ENCODE measurements around the gene GNAO1. TPM values are rescaled to one million over a fixed set of nuclear protein-coding genes. Genes with fewer than 3 reads are reported as not detected.

Gene GNAO1
- total RNA-seq, 2 experiments from 2014 or later = 4.2 to 4.5 TPM

DNA sequence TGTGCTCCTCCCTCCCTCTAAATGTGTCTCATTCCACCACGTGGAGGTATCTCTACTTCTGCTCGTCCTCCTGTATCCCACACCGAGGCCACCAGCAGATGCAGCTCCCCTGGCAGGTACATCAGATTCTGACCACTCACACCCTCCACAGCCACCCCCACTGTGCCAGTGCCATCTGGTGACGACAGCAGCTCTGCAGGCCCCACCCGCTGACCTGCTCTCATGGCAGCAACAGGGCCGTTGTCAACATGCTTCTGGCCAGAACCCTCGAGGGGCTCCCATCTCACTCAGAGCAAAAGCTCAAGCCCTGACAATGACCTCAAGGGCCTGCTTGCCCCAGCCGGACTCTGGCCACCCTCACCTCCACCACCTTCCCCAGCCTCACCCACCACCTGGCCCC lies 140.6 kb downstream of the GNAO1 start:
- CTCF ChIA-PET = interaction anchor here (1.8 to 2.0 kb wide), 2 partner anchors 9 to 13 kb away, joined by 5 to 7 read pairs; no protein-coding TSS in a partner anchor
- H3K27ac Mint-ChIP-seq = no peak overlapping the region
- no peak for DNase-seq
- no peaks in the 10 kb centered on the region for H3K27me3 Mint-ChIP-seq
- H3K9me3 Mint-ChIP-seq = no peaks in the 10 kb centered on the region
- H3K4me1 Mint-ChIP-seq = no peaks in the 10 kb centered on the region
- POLR2A ChIA-PET = no interaction called here
- H3K4me3 Mint-ChIP-seq = no peak overlapping the region
- no peaks in the 10 kb centered on the region for H3K36me3 Mint-ChIP-seq (ENCODE audit: low read depth)

DNA sequence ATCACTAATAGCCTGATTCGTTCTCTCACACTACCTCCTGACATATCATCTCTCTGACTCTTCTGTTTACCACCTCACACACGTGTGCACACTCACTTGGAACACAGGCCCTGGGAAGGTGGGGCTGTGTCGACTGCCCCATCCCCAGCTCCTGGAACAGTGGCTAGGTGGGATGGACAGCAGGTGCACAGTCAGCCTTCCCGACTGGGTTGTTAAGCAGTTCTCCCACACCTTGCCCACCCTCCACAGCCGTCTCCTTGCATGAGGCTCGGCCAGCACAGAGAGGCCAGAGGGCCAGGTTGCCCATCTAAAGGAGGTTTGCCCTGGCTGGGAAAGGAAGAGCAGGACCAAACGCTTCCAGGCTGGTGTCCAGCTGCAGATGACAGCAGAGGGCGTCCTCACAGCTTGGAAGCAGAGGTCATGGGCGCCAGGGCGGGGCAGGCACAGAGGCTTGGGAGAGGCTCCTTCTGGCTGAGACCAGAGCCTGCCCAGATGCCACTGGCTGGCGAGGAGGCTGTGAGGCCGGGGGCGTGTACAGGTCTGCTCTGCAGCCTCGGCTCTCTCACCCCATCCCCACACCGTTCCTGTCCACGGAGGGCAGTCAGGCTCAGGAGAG lies 141.3 kb downstream of the GNAO1 start:
- H3K27ac Mint-ChIP-seq = no peak overlapping the region
- no peaks in the 10 kb centered on the region for H3K36me3 Mint-ChIP-seq (ENCODE audit: low read depth)
- no peak for DNase-seq
- no peak overlapping the region for H3K4me3 Mint-ChIP-seq
- no peaks in the 10 kb centered on the region for H3K4me1 Mint-ChIP-seq
- H3K27me3 Mint-ChIP-seq = no peaks in the 10 kb centered on the region
- ChIA-PET CTCF (interaction anchor here (1.8 to 2.0 kb wide), 2 partner anchors 10 to 14 kb away, joined by 5 to 7 read pairs; no protein-coding TSS in a partner anchor), POLR2A (no interaction called here)
- no peaks in the 10 kb centered on the region for H3K9me3 Mint-ChIP-seq

DNA sequence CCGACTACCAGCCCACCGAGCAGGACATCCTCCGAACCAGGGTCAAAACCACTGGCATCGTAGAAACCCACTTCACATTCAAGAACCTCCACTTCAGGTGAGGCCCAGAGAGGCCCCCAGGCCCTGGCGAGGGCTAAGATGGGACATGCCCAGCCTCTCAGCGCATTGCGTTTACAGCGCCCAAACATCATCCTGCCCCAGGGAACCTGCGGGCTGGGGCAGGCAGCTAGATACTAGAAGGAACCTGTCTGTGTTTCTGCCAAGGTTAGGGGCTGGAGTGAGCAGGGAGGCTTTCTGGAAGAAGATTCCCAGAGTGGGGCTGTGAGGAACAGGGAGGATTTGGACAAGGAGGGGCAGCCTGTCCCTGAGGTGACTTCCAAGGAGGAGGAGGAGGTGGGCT lies 143.5 kb downstream of the GNAO1 start:
- Mint-ChIP-seq H3K27me3 (no peaks in the 10 kb centered on the region), H3K9me3 (no peaks in the 10 kb centered on the region), H3K4me1 (no peaks in the 10 kb centered on the region), H3K36me3 (ENCODE audit: low read depth) (no peaks in the 10 kb centered on the region), H3K27ac (no peak overlapping the region), H3K4me3 (no peak overlapping the region)
- CTCF ChIA-PET = interaction anchor here (0.6 kb wide), 1 partner anchor 1425 kb away, joined by 4 read pairs; no protein-coding TSS in a partner anchor
- POLR2A ChIA-PET = no interaction called here
- no peak for DNase-seq

DNA sequence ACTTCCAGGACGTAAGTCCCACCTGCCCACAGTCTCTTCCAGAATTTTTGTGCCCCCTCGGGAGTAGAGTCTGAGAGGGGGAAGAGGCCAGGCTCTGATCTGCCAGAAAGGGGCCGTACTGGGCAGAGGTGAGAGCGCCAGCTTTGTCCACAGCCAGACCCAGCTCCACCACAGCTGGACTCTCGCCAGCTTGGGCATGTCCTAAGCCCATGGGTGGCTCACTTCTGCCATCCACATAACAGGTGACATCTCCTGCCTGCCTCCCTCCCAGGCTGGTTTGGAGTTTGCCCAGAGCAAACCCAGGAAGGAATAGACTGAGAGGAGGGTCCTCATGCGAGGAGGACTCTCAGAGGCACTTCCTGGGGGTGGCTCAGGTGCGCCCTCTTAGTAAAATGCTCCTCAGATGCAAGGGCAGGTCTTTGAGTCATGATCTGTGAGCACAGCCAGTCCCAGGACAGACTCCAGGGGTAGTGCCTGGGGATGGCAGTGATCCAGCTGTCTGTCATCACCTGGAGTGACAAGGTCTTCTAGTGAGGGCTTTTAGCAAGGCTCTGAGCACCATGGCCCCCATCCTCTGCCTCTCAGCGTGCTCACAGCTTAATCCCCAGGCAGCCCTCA lies 144.9 kb downstream of the GNAO1 start:
- POLR2A ChIA-PET = no interaction called here
- DNase-seq = no peak
- H3K9me3 Mint-ChIP-seq = no peaks in the 10 kb centered on the region
- no peak overlapping the region for H3K27ac Mint-ChIP-seq
- no peaks in the 10 kb centered on the region for H3K4me1 Mint-ChIP-seq
- H3K4me3 Mint-ChIP-seq = no peak overlapping the region
- H3K36me3 Mint-ChIP-seq (ENCODE audit: low read depth) = no peaks in the 10 kb centered on the region
- H3K27me3 Mint-ChIP-seq = no peaks in the 10 kb centered on the region
- CTCF ChIA-PET = no interaction called here

DNA sequence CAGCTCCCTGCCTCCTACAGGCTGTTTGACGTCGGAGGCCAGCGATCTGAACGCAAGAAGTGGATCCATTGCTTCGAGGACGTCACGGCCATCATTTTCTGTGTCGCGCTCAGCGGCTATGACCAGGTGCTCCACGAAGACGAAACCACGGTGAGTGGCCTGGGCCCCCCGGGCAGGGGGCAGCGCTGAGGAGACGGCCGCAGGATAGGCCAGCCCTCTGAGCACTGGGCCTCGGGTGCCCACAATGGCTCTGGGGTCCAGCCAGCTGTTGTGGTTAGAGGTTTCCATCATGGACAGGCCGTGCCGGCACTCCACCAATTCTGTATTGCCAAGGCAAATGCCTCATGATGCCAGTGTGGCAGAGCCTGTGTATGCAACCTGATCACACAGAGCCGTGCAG lies 145.4 kb downstream of the GNAO1 start:
- no peaks in the 10 kb centered on the region for H3K4me1 Mint-ChIP-seq
- ChIA-PET POLR2A (no interaction called here), CTCF (no interaction called here)
- no peaks in the 10 kb centered on the region for H3K27me3 Mint-ChIP-seq
- H3K27ac Mint-ChIP-seq = peak overlapping the region; percentile 62
- no peaks in the 10 kb centered on the region for H3K36me3 Mint-ChIP-seq (ENCODE audit: low read depth)
- no peak overlapping the region for H3K4me3 Mint-ChIP-seq
- DNase-seq = no peak
- H3K9me3 Mint-ChIP-seq = no peaks in the 10 kb centered on the region

DNA sequence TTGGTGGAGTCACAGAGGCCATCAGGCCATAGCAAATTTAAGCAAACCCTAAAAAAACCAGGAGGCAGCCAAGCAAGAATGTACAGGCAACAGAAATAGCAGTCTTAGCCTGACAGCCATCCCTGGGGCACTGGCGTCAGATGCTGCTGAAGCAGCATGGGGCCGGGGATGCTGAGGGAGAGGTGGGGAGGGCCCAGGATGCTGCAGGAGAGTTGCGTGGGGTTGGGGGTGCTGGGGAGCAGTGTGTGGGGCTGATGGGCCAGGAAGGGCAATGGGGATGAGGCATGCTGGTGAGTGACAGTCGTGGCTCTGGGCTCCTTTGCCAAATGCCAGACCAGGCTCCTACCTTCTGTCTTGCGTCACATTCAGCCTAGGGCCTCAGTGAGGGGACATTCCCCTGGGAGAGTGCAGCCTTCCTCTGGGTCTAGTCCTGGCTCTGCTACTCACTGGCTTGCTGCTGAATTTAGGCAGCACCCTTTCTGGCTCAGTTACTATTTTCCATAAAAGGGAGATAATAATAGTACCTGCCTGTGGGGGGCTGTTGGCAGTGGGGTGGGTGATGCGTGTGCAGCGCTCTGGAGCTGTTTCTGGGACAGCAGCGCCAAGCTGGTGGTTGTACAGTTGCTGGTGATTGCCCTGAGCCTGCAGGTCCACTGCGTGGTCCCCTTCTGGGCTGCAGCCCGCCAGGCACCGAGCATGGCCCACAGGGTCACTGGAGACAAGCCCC lies 146.0 kb downstream of the GNAO1 start:
- Mint-ChIP-seq H3K27me3 (no peaks in the 10 kb centered on the region), H3K36me3 (ENCODE audit: low read depth) (no peaks in the 10 kb centered on the region), H3K27ac (peak overlapping the region; percentile 62), H3K4me1 (no peaks in the 10 kb centered on the region), H3K9me3 (no peaks in the 10 kb centered on the region), H3K4me3 (no peak overlapping the region)
- DNase-seq = no peak
- POLR2A ChIA-PET = no interaction called here
- CTCF ChIA-PET = no interaction called here

DNA sequence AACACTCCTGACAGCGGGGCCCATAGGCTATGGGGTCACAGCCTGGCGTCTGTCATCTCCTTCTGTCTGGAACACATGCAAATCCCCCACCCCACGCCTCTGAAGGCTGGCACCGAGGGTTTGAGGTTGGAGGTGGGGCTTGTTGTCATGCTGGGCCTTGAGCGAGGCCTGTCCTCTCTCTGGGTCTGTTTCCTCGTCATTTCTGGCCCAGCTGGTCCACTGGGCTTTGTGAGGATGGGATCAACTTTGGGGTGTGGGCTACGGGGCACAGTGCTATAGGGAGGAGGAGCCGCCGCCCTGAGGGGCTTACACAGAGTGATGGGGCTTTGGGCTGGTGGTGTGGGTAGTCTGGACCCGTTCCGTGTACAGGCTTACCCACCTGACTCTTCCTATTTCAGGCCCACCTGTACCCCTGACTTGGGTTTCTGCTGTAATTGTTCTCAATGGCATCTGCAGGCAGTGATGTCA lies 146.6 kb downstream of the GNAO1 start:
- DNase-seq = no peak
- Mint-ChIP-seq H3K27me3 (no peaks in the 10 kb centered on the region), H3K4me1 (no peaks in the 10 kb centered on the region), H3K36me3 (ENCODE audit: low read depth) (no peaks in the 10 kb centered on the region), H3K27ac (no peak overlapping the region), H3K4me3 (no peak overlapping the region), H3K9me3 (no peaks in the 10 kb centered on the region)
- ChIA-PET POLR2A (no interaction called here), CTCF (interaction anchor here (1.6 kb wide), 1 partner anchor 11 kb away, joined by 6 read pairs; no protein-coding TSS in a partner anchor)

DNA sequence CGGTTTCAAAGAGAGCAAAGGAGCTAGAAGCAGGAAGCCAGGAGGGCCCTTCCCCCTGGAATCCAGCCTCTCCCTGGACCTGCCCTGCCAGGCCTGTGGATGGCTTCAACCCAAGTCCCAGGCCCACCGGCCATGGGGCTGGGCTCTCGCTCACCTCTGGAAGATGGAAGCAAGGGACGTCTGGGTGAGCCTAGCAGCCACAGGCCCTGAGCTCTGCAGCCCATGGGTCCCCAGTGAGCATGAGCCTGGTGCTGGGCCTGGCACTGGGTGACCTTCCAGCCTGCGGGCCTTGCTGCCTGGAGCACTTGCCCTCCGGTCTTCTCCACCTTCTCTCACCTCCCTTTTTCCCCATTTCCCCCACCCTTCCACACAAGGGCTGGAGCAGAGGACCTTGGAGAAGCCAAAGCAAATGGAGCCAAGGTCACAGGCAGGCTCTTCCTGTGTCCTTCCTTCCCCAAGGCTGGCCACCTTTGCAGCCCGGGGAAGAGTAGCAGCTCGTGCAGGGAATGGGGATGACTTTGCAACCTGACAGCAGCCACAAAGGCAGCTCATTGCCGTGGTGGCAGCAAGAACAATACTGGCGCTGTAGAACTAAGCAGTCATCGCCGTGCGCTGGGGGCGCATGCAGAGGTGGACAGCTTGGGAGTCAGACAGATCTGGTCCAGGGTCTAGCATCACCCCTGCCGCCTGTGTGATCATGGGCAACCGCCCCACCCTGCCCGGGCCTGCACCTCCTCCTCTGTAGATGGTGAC lies 147.5 kb downstream of the GNAO1 start:
- no peaks in the 10 kb centered on the region for H3K4me1 Mint-ChIP-seq
- CTCF ChIA-PET = interaction anchor here (1.6 kb wide), 2 partner anchors 10 to 17 kb away, joined by 3 to 6 read pairs; no protein-coding TSS in a partner anchor
- no peaks in the 10 kb centered on the region for H3K27me3 Mint-ChIP-seq

DNA sequence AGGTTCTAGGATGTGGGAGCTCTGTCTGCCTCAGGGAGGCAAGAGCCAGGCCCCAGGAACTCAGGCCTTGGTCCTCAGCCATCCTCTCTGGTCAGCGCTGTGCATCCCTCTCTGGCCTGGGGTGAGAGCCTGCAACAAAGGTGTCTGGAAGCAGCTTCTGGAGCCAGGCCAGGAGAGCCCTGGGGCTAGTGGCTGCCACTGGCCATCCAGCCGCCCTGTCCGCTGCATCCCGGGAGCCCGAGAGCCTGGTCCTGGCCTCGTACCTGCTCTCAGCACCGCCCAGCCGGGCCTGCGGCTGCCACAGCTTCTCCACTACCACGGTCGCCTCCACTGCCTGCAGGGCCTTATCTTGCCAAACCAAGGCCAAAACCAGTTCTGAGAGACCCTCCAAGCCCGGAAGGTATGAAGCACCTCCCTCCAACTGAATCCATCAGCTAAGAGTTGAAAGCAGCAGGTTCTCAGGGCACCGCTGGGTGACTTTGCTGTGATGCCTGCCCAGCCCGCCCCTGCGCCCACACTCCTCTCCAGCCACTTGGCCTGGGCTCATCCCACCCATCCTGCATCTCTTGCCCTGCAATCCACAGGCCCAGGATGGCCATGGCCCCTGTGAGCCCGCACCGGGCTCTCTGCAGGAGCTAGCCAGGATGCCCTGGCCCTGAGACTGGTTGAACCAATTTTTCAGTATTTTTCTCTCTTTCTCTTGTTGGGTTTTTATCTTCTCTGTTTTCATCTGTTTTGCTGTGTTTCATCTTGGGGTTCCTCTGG lies 148.3 kb downstream of the GNAO1 start:
- Mint-ChIP-seq H3K27me3 (no peaks in the 10 kb centered on the region), H3K27ac (no peak overlapping the region), H3K36me3 (ENCODE audit: low read depth) (no peaks in the 10 kb centered on the region), H3K4me1 (no peaks in the 10 kb centered on the region), H3K9me3 (no peaks in the 10 kb centered on the region), H3K4me3 (no peak overlapping the region)
- DNase-seq = no peak
- CTCF ChIA-PET = interaction anchor here (0.6 to 1.6 kb wide), 3 partner anchors 9 to 208 kb away, joined by 3 to 6 read pairs (median 3); no protein-coding TSS in a partner anchor
- POLR2A ChIA-PET = no interaction called here

More for the DNA sequence above, 147.5 kb downstream of the GNAO1 start:
- Mint-ChIP-seq H3K4me3 (no peak overlapping the region), H3K9me3 (no peaks in the 10 kb centered on the region), H3K36me3 (ENCODE audit: low read depth) (no peaks in the 10 kb centered on the region), H3K27ac (no peak overlapping the region)
- POLR2A ChIA-PET = no interaction called here
- no peak for DNase-seq

DNA sequence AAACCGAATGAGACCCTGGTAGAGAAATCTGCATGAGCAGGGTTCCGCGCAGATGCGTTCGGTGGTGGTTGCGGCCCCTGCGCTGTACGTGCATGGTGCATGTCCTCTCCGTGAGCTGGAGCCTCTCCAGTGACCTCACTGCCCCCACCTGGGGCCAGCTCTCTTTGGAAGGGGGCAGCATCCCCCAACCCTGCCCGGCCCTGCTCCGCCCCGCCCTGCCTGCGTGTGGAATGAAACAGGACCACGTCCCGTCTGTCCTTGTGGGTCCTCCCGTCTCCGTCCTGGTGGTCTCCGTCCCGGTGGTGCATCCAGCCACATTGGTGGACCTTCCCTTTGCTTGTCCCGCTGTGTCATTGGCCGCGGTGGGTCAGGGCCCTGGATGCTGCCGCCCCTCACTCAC lies 149.1 kb downstream of the GNAO1 start:
- H3K4me1 Mint-ChIP-seq = no peaks in the 10 kb centered on the region
- ChIA-PET POLR2A (no interaction called here), CTCF (interaction anchor here (1.5 to 1.7 kb wide), 2 partner anchors 12 to 15 kb away, joined by 3 to 4 read pairs; no protein-coding TSS in a partner anchor)
- no peak for DNase-seq
- H3K27ac Mint-ChIP-seq = no peak overlapping the region
- no peaks in the 10 kb centered on the region for H3K36me3 Mint-ChIP-seq (ENCODE audit: low read depth)
- H3K4me3 Mint-ChIP-seq = no peak overlapping the region
- no peaks in the 10 kb centered on the region for H3K9me3 Mint-ChIP-seq
- no peaks in the 10 kb centered on the region for H3K27me3 Mint-ChIP-seq

DNA sequence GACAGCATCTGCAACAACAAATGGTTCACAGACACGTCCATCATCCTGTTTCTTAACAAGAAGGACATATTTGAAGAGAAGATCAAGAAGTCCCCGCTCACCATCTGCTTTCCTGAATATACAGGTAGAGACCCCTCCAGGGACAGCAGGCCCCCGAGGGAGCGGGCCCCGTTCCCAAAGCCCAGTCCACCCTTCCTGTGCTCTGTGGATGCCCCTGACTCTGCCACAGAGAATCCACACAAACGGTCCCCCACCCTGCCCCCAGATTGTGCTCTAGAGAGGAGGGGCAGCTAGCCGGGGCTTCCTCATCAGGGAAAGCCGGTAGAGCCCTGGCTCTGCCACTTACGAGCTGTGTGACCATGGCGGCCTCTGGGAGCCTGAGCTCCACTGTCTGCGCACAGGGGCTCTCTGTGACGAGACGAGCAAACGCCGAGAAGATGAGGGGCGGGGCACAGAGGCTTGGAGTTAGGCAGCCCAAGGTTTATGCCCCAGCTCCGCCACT lies 149.6 kb downstream of the GNAO1 start:
- no peaks in the 10 kb centered on the region for H3K36me3 Mint-ChIP-seq (ENCODE audit: low read depth)
- DNase-seq = no peak
- no peaks in the 10 kb centered on the region for H3K9me3 Mint-ChIP-seq
- no peaks in the 10 kb centered on the region for H3K27me3 Mint-ChIP-seq
- H3K4me1 Mint-ChIP-seq = no peaks in the 10 kb centered on the region
- no peak overlapping the region for H3K4me3 Mint-ChIP-seq
- POLR2A ChIA-PET = no interaction called here
- H3K27ac Mint-ChIP-seq = no peak overlapping the region
- CTCF ChIA-PET = interaction anchor here (1.2 to 1.7 kb wide), 4 partner anchors 11 to 138 kb away, joined by 3 to 5 read pairs (median 4); no protein-coding TSS in a partner anchor
